Measurements from ENCODE around the gene ABHD17A.

ABHD17A gene

GRCh38 chr19:1885398-1886119, at the start of gene ABHD17A:
Gene ABHD17A, minus strand, starts transcription at chr19:1885496. Its CDS starts 3,930 bp downstream, at chr19:1881566.
- DNase-seq, result peak; percentile 96

- no peak for DNase-seq
Measured at GRCh38 chr19:1933942-1934341, 48.6 kb upstream of the ABHD17A start.

GRCh38 chr19:1933244-1933643, 47.9 kb upstream of the ABHD17A start:
- DNase-seq, result no peak

GRCh38 chr19:1932395-1932794, 47.1 kb upstream of the ABHD17A start:
- no peak for DNase-seq

- DNase-seq, result no peak
Measured at GRCh38 chr19:1931445-1931844, 46.1 kb upstream of the ABHD17A start.

GRCh38 chr19:1929021-1929742, 43.9 kb upstream of the ABHD17A start:
- DNase-seq, result peak; percentile 87

- no peak for DNase-seq
Measured at GRCh38 chr19:1925544-1925943, 40.2 kb upstream of the ABHD17A start.

- no peak for DNase-seq
Measured at GRCh38 chr19:1924320-1924961, 39.1 kb upstream of the ABHD17A start.

GRCh38 chr19:1923319-1923718, 38.0 kb upstream of the ABHD17A start:
- DNase-seq, result peak; percentile 51

- no peak for DNase-seq
Measured at GRCh38 chr19:1922803-1923202, 37.5 kb upstream of the ABHD17A start.

GRCh38 chr19:1921825-1922224, 36.5 kb upstream of the ABHD17A start:
- no peak for DNase-seq

- no peak for DNase-seq
Measured at GRCh38 chr19:1921326-1921725, 36.0 kb upstream of the ABHD17A start.

GRCh38 chr19:1920644-1921043, 35.3 kb upstream of the ABHD17A start:
- no peak for DNase-seq

- DNase-seq, result no peak
Measured at GRCh38 chr19:1918975-1919374, 33.7 kb upstream of the ABHD17A start.

GRCh38 chr19:1917926-1918325, 32.6 kb upstream of the ABHD17A start:
- DNase-seq, result no peak

- no peak for DNase-seq
Measured at GRCh38 chr19:1917146-1917545, 31.9 kb upstream of the ABHD17A start.

GRCh38 chr19:1914826-1915341, 29.6 kb upstream of the ABHD17A start:
- no peak for DNase-seq

- no peak for DNase-seq
Measured at GRCh38 chr19:1913781-1914577, 28.7 kb upstream of the ABHD17A start.

- DNase-seq, result no peak
Measured at GRCh38 chr19:1912760-1913505, 27.6 kb upstream of the ABHD17A start.

- DNase-seq, result no peak
Measured at GRCh38 chr19:1911995-1912394, 26.7 kb upstream of the ABHD17A start.

- DNase-seq, result no peak
Measured at GRCh38 chr19:1911098-1911497, 25.8 kb upstream of the ABHD17A start.

- no peak for DNase-seq
Measured at GRCh38 chr19:1910177-1910576, 24.9 kb upstream of the ABHD17A start.

All from CD4-positive, alpha-beta T cell treated with Interleukin-17A for 4 hours (primary cell).